IPS-NIHi11 (cell line): ENCODE data around the gene RNF103.

Source experiments
- DNase-seq: peaks from one replicate; pipeline ENCODE4 v3.0.0; 2012; ENCODE audit warnings: mixed read lengths, low spot score

The RNF103 gene

DNA sequence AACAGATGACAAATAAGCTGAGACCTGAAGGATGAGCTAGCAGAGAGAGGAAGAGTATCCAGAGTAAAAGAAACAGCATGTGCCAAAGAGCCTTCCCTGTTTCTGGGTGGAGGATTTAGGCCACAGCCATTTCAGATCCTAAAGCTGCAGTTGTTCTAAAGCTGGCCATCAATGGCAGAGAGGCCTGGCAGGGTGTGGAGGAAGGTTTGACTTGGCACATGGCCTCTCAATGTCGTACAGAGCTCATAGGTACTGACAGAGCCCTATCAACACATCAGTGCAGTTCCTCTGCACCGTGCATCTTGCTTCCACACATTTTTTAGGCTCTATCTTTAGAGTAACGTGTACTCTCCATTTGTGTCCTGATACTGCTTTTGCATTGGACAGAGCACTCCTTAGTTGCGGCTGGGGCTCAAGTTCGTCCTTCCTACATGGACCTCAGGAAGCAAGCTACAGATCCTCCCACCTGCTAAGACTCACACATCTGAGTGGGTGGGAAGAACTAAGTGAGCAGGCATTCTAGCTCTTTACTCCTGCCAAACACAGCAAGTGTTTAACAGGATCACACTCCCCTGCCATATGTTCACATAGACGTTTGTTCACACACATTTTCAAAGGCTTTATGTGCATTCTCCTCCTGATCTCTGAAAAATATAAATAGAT, 57.4 kb downstream of the RNF103 start:
- no peak for DNase-seq

DNA sequence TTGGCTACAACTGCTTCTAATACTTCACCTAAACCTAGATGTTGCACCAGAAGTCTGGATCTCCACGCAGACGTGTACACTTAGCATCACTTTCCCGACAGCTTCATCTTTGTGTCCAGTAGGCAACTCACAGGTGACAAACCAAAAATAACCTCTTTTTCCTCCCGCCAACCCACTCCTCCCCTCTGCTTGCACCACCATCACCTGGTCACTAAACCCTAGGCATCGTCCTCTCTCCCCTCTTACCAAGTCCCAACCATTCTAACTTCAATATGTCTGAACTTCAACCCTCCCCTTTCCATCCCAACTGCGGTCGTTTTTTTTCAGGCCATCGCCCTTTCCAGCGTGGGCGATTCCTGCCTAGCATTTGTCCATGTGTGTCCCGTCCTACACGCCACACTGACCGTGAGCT, 60.0 kb downstream of the RNF103 start:
- DNase-seq: no peak

DNA sequence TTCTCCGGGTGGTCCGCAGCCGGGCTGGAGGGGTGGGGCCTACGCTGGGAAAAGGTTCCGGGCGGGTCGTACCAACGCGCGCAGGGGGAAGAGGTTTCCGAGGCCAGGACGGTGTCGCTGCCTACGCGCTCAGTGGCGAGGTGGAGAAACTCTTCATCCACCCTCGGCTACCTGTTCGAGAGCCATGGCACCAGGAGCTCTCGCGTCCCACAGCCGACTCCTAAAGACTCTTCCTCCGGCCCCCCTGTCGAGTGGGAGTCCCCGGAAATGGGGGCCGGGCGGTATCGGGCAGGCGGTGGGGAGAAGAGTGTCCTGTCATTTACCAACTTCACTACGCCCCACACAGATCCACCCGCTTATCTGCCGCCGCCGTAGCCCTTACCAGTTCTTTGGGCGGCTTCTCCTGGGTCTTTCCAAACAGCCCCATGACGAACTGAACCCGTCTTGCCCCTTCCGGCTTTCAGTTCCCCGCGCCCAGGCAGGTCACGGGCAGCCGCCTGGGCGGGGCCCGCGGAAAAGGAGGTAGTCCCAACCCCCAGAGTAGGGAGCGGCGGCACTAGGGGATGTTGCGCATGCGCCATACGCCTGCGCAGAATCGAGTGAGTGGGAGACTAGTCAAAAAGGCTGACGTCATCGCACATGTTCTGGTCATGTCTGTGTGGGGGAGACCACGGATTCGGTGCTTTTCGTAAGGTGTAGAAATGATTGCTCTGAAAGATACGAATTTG, 60.6 kb downstream of the RNF103 start, which contains the start of gene CHMP3:
Gene CHMP3 (minus strand): TSS at position 522 of the 728 bp plus-strand sequence. CDS start 95 bp downstream, at position 427.
- DNase-seq: peak; percentile 97

DNA sequence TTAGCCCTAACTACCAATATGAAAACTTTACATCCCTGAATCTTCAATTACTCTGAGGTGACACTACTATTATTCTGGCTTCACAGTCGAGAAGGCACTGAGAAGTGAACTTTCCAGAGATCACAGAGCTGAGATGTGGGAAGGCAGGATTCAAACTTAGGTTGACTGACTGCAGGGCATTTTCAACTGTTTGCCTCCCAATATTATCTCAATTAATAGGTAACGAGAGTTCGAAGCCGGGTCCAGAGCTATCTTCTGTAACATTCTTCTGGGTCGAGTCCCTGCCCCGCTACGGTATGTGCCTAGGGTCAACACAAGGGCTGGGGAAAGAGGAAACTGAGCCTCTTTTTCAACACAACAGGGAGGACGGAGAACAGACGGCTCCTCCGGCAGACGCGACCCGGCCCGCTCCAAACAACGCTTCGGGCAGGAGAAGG, 61.2 kb downstream of the RNF103 start:
- DNase-seq: peak; percentile 3

DNA sequence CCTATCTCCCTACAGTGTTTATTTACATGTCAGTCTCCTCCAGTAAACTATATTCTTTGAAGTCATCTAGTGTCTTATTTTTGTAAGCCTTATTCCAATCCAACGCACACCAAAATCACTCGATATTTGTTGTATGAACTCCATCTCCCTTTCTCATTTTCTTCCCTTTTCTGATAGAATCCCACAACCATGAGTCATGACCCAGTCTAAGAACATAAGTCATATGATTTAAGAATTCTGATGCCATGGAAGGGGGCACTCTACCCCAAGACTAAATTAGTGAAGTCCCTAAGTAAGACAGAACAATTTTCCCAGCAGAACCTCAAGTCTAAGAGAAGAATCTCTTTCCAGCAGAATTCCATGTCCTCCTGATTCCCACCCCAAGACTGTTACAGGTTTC, 65.8 kb downstream of the RNF103 start:
- DNase-seq: no peak

DNA sequence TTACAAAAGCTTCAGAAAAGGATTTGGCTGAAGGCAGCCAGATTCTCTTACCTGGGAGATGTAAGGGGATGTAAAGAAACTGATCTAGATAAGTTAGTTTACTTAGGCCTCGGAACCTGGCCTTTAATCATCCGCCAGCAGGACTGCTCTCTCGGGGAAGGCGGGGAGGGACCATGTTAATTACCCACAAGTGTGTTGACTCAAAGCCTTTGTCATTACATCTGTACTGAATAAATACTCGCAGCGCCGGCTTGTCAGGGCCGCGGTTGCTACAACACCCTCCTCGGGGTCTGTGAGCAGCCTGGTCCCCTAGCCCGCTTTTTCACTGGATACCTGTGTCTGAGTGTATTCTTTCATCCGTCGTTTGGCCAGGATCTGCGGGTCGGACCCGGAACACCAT, 67.2 kb downstream of the RNF103 start:
- no peak for DNase-seq
